K562 (cell line): Measurements from ENCODE around the gene TMEM176A.

ENCODE experiments used
- BCOR ChIP-seq: fragments of 450-650 bp; IDR thresholded peaks from 2 replicates; pipeline ENCODE4 v1.6.1; 2016
- CHD2 ChIP-seq: IDR thresholded peaks from 2 replicates; pipeline ENCODE4 v1.6.1; 2011; ENCODE audit warnings: low read depth, low read length
- CTBP1 ChIP-seq: fragments of 450-650 bp; IDR thresholded peaks from 2 replicates; pipeline ENCODE4 v1.6.1; 2016; ENCODE audit warnings: borderline replicate concordance
- DPF2 ChIP-seq: fragments of 450-650 bp; IDR thresholded peaks from 2 replicates; pipeline ENCODE4 v1.6.1; 2016
- FOXJ2 ChIP-seq: fragments of 200-800 bp; sonication (Bioruptor generic); IDR thresholded peaks from 2 replicates; pipeline ENCODE4 v1.6.1; 2016; ENCODE audit warnings: missing genetic modification characterization, missing compliant biosample characterization
- KAT2B ChIP-seq: IDR thresholded peaks from one replicate; pipeline ENCODE4 v1.6.1; 2012; ENCODE audit warnings: low read depth, mild to moderate bottlenecking, control low read depth, inconsistent platforms, low read length, moderate library complexity
- PML ChIP-seq: IDR thresholded peaks from 2 replicates; pipeline ENCODE4 v1.6.1; 2012; ENCODE audit warnings: low read length, inconsistent platforms
- POLR2A ChIP-seq: fragments of 450-650 bp; conservative IDR thresholded peaks from 2 replicates; pipeline ENCODE4 v1.6.1; 2016
- RBBP5 ChIP-seq: fragments of 200-600 bp; sonication (generic); IDR thresholded peaks from 2 replicates; pipeline ENCODE4 v1.6.1; 2012; ENCODE audit warnings: borderline replicate concordance, mild to moderate bottlenecking, low read length, control low read depth, inconsistent platforms; ENCODE audit not compliant: insufficient read depth, poor library complexity, severe bottlenecking
- SLC30A9 ChIP-seq: fragments of 250-450 bp; sonication (Bioruptor Pico); IDR thresholded peaks from 2 replicates; pipeline ENCODE4 v1.8.0; 2022; ENCODE audit warnings: mild to moderate bottlenecking, moderate library complexity
- TF ChIP-seq, protein P1 (sequence below): sonication (generic); formaldehyde crosslinking; IDR thresholded peaks from 2 replicates; pipeline ENCODE4 v1.9.0; 2022; ENCODE audit warnings: mild to moderate bottlenecking, missing genetic modification reagents
- TF ChIP-seq, protein P2 (sequence below): sonication (generic); formaldehyde crosslinking; IDR thresholded peaks from 2 replicates; pipeline ENCODE4 v1.8.1; 2022; ENCODE audit warnings: missing genetic modification reagents
- TF ChIP-seq, protein P3 (sequence below), 3 experiments: IDR thresholded peaks in 2 of 3; conservative IDR thresholded peaks in 1 of 3; 2 replicates each; pipeline ENCODE4 v1.5.1; 2011 to 2012; ENCODE audit warnings: low read length in 3 of 3, mild to moderate bottlenecking in 3 of 3, control low read depth in 2 of 3, improper control_type of control experiment in 1 of 3, inconsistent platforms in 1 of 3, low read depth in 1 of 3, mixed read lengths in 1 of 3, moderate library complexity in 1 of 3; ENCODE audit not compliant: insufficient read depth in 2 of 3

DNA sequence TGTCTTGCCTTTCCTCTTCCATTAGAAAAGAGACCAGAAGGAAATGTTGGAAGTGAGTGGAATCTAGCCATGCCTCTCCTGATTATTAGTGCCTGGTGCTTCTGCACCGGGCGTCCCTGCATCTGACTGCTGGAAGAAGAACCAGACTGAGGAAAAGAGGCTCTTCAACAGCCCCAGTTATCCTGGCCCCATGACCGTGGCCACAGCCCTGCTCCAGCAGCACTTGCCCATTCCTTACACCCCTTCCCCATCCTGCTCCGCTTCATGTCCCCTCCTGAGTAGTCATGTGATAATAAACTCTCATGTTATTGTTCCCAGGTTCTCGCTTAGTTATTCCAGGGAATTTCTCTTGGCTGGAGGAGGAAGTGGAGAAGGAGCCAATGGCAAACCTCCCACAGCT, 4.2 kb downstream of the TMEM176A start:
- TF ChIP-seq FOXJ2 (tag) (no peak), POLR2A (no peak), CTBP1 (no peak), SLC30A9 (no peak), RBBP5 (no peak), PML (no peak), CHD2 (no peak), BCOR (no peak), KAT2B (no peak), DPF2 (no peak)
- TF ChIP-seq, protein P1, sequence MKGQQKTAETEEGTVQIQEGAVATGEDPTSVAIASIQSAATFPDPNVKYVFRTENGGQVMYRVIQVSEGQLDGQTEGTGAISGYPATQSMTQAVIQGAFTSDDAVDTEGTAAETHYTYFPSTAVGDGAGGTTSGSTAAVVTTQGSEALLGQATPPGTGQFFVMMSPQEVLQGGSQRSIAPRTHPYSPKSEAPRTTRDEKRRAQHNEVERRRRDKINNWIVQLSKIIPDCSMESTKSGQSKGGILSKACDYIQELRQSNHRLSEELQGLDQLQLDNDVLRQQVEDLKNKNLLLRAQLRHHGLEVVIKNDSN = no peak
- TF ChIP-seq, protein P2, sequence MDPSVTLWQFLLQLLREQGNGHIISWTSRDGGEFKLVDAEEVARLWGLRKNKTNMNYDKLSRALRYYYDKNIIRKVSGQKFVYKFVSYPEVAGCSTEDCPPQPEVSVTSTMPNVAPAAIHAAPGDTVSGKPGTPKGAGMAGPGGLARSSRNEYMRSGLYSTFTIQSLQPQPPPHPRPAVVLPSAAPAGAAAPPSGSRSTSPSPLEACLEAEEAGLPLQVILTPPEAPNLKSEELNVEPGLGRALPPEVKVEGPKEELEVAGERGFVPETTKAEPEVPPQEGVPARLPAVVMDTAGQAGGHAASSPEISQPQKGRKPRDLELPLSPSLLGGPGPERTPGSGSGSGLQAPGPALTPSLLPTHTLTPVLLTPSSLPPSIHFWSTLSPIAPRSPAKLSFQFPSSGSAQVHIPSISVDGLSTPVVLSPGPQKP = no peak
- TF ChIP-seq, protein P3, sequence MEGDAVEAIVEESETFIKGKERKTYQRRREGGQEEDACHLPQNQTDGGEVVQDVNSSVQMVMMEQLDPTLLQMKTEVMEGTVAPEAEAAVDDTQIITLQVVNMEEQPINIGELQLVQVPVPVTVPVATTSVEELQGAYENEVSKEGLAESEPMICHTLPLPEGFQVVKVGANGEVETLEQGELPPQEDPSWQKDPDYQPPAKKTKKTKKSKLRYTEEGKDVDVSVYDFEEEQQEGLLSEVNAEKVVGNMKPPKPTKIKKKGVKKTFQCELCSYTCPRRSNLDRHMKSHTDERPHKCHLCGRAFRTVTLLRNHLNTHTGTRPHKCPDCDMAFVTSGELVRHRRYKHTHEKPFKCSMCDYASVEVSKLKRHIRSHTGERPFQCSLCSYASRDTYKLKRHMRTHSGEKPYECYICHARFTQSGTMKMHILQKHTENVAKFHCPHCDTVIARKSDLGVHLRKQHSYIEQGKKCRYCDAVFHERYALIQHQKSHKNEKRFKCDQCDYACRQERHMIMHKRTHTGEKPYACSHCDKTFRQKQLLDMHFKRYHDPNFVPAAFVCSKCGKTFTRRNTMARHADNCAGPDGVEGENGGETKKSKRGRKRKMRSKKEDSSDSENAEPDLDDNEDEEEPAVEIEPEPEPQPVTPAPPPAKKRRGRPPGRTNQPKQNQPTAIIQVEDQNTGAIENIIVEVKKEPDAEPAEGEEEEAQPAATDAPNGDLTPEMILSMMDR (IDR thresholded peaks at IDR 0.05 in 2 of 3, conservative IDR thresholded peaks at IDR 0.05 in 1 of 3; ENCODE audit: insufficient read depth in 2 of 3, low read depth in 1 of 3, low read length in 3 of 3) = no peak
